HepG2 (cell line): Measurements from ENCODE around the gene DAB1. TPM values are rescaled to one million over a fixed set of nuclear protein-coding genes. Genes with fewer than 3 reads are reported as not detected.

Experiments
- CC2D1A ChIP-seq: sonication (generic); formaldehyde crosslinking; IDR thresholded peaks from 2 replicates; pipeline ENCODE4 v1.8.1; 2023; ENCODE audit warnings: mild to moderate bottlenecking, missing genetic modification reagents
- GTF2F1 ChIP-seq: fragments of 150-350 bp; IDR thresholded peaks from 2 replicates; pipeline ENCODE4 v1.6.1; 2014; ENCODE audit warnings: low read length
- MAFG ChIP-seq: sonication (generic); formaldehyde crosslinking; IDR thresholded peaks from 2 replicates; pipeline ENCODE4 v1.5.1; 2020; ENCODE audit warnings: mild to moderate bottlenecking, missing genetic modification reagents
- NFE2 ChIP-seq: sonication (generic); formaldehyde crosslinking; IDR thresholded peaks from 2 replicates; pipeline ENCODE4 v1.4.0; 2020; ENCODE audit warnings: missing genetic modification reagents
- ONECUT2 ChIP-seq: sonication (generic); formaldehyde crosslinking; IDR thresholded peaks from 2 replicates; pipeline ENCODE4 v1.4.0; 2020; ENCODE audit warnings: missing genetic modification reagents
- POLR2AphosphoS2 ChIP-seq: IDR thresholded peaks from 2 replicates; pipeline ENCODE4 v1.6.1; 2011; ENCODE audit warnings: low read depth, low read length, improper control_type of control experiment
- SMYD3 ChIP-seq: sonication (generic); formaldehyde crosslinking; IDR thresholded peaks from 2 replicates; pipeline ENCODE4 v1.8.1; 2023; ENCODE audit warnings: mild to moderate bottlenecking, missing genetic modification reagents
- SNAPC4 ChIP-seq: sonication (generic); formaldehyde crosslinking; IDR thresholded peaks from 2 replicates; pipeline ENCODE4 v1.4.0; 2020; ENCODE audit warnings: mild to moderate bottlenecking, missing genetic modification reagents
- ZNF232 ChIP-seq: sonication (generic); formaldehyde crosslinking; IDR thresholded peaks from 2 replicates; pipeline ENCODE4 v1.4.0; 2020; ENCODE audit warnings: missing genetic modification reagents, borderline replicate concordance
- ZNF234 ChIP-seq: sonication (generic); formaldehyde crosslinking; conservative IDR thresholded peaks from 2 replicates; pipeline ENCODE4 v1.5.1; 2020; ENCODE audit warnings: mild to moderate bottlenecking, missing genetic modification reagents
- ZNF260 ChIP-seq: sonication (generic); formaldehyde crosslinking; IDR thresholded peaks from 2 replicates; pipeline ENCODE4 v1.4.0; 2020; ENCODE audit warnings: missing genetic modification reagents, low read depth, mild to moderate bottlenecking, borderline replicate concordance
- ZNF350 ChIP-seq: sonication (generic); formaldehyde crosslinking; IDR thresholded peaks from 2 replicates; pipeline ENCODE4 v1.4.0; 2020; ENCODE audit warnings: mild to moderate bottlenecking, low read depth, missing genetic modification reagents, borderline replicate concordance
- polyA plus RNA-seq, 8 experiments: library from polyadenylated mRNA; depleted of rRNA in 3 of 8; stranded (reverse) in 7 of 8; unstranded in 1 of 8; fragments of >200 nt; fragmentation: Illumina TruSeq in 4 of 8; extraction: Trizol in 4 of 8; gene quantifications; 2 replicates each; pipeline versions ENCODE4 v1.2.1 to v1.2.3, GENCODE V29; 2011 to 2016; ENCODE audit warnings: low read depth in 4 of 8, missing spikeins in 1 of 8, mixed read lengths in 1 of 8; ENCODE audit not compliant: insufficient read depth in 1 of 8
- total RNA-seq, 5 experiments: library from RNA; depleted of rRNA; stranded (reverse); fragments of >200 nt; fragmentation: Illumina TruSeq; extraction: Trizol; gene quantifications; 2 replicates each; pipeline ENCODE4 v1.2.3, GENCODE V29; 2016; ENCODE audit warnings: low read depth in 1 of 5
- TF ChIP-seq, protein P1 (sequence below): sonication (generic); formaldehyde crosslinking; IDR thresholded peaks from 2 replicates; pipeline ENCODE4 v1.5.1; 2020; ENCODE audit warnings: mild to moderate bottlenecking, missing genetic modification reagents, moderate library complexity
- TF ChIP-seq, protein P2 (sequence below): sonication (generic); formaldehyde crosslinking; IDR thresholded peaks from 2 replicates; pipeline ENCODE4 v1.5.0; 2020; ENCODE audit warnings: mild to moderate bottlenecking, missing genetic modification reagents
- TF ChIP-seq, protein P3 (sequence below): sonication (generic); formaldehyde crosslinking; IDR thresholded peaks from 2 replicates; pipeline ENCODE4 v1.4.0; 2020; ENCODE audit warnings: mild to moderate bottlenecking, missing genetic modification reagents, borderline replicate concordance

Gene DAB1
- total and polyA plus RNA-seq, 2 of the 13 experiments (the other 11 are each of a cell fraction or from before 2014, with no cell fraction given), result 0.04 to 0.13 TPM

GRCh38 chr1:56965916-56966697 is 457.8 kb downstream of the DAB1 start, which contains the start of gene C8B (continued):
- TF ChIP-seq SNAPC4, result no peak
- TF ChIP-seq ZNF232 (CRISPR knock-in tag), result no peak
- no peak for TF ChIP-seq ONECUT2
- TF ChIP-seq GTF2F1, result no peak
- TF ChIP-seq SMYD3 (CRISPR knock-in tag), result no peak
- no peak for TF ChIP-seq ZNF260 (CRISPR knock-in tag)
- TF ChIP-seq, protein P1, sequence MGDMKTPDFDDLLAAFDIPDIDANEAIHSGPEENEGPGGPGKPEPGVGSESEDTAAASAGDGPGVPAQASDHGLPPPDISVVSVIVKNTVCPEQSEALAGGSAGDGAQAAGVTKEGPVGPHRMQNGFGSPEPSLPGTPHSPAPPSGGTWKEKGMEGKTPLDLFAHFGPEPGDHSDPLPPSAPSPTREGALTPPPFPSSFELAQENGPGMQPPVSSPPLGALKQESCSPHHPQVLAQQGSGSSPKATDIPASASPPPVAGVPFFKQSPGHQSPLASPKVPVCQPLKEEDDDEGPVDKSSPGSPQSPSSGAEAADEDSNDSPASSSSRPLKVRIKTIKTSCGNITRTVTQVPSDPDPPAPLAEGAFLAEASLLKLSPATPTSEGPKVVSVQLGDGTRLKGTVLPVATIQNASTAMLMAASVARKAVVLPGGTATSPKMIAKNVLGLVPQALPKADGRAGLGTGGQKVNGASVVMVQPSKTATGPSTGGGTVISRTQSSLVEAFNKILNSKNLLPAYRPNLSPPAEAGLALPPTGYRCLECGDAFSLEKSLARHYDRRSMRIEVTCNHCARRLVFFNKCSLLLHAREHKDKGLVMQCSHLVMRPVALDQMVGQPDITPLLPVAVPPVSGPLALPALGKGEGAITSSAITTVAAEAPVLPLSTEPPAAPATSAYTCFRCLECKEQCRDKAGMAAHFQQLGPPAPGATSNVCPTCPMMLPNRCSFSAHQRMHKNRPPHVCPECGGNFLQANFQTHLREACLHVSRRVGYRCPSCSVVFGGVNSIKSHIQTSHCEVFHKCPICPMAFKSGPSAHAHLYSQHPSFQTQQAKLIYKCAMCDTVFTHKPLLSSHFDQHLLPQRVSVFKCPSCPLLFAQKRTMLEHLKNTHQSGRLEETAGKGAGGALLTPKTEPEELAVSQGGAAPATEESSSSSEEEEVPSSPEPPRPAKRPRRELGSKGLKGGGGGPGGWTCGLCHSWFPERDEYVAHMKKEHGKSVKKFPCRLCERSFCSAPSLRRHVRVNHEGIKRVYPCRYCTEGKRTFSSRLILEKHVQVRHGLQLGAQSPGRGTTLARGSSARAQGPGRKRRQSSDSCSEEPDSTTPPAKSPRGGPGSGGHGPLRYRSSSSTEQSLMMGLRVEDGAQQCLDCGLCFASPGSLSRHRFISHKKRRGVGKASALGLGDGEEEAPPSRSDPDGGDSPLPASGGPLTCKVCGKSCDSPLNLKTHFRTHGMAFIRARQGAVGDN (CRISPR knock-in tag), result no peak; the same call in 1 of the 2 replicates
- TF ChIP-seq MAFG (CRISPR knock-in tag), result no peak
- TF ChIP-seq NFE2 (CRISPR knock-in tag), result no peak
- TF ChIP-seq, protein P2, sequence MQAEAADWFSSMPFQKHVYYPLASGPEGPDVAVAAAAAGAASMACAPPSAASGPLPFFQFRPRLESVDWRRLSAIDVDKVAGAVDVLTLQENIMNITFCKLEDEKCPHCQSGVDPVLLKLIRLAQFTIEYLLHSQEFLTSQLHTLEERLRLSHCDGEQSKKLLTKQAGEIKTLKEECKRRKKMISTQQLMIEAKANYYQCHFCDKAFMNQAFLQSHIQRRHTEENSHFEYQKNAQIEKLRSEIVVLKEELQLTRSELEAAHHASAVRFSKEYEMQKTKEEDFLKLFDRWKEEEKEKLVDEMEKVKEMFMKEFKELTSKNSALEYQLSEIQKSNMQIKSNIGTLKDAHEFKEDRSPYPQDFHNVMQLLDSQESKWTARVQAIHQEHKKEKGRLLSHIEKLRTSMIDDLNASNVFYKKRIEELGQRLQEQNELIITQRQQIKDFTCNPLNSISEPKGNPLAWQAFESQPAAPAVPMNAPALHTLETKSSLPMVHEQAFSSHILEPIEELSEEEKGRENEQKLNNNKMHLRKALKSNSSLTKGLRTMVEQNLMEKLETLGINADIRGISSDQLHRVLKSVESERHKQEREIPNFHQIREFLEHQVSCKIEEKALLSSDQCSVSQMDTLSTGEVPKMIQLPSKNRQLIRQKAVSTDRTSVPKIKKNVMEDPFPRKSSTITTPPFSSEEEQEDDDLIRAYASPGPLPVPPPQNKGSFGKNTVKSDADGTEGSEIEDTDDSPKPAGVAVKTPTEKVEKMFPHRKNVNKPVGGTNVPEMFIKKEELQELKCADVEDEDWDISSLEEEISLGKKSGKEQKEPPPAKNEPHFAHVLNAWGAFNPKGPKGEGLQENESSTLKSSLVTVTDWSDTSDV, result no peak
- no peak for TF ChIP-seq ZNF234 (CRISPR knock-in tag)
- no peak for TF ChIP-seq POLR2AphosphoS2
- no peak for TF ChIP-seq CC2D1A
- TF ChIP-seq, protein P3, sequence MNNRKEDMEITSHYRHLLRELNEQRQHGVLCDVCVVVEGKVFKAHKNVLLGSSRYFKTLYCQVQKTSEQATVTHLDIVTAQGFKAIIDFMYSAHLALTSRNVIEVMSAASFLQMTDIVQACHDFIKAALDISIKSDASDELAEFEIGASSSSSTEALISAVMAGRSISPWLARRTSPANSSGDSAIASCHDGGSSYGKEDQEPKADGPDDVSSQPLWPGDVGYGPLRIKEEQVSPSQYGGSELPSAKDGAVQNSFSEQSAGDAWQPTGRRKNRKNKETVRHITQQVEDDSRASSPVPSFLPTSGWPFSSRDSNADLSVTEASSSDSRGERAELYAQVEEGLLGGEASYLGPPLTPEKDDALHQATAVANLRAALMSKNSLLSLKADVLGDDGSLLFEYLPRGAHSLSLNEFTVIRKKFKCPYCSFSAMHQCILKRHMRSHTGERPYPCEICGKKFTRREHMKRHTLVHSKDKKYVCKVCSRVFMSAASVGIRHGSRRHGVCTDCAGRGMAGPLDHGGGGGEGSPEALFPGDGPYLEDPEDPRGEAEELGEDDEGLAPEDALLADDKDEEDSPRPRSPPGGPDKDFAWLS, result no peak
- no peak for TF ChIP-seq ZNF350
